Stimulated activated naive CD8-positive, alpha-beta T cell treated with anti-CD3 and anti-CD28 coated beads, Interleukin-15, Interleukin-2, amounts not matched to agents 100 ng/mL and 50 ng/mL, for 24 hours (primary cell): ENCODE data around the gene SERPINB1.
"Not testable (repeated sequence)": the region's sequence is repeated elsewhere in the genome, so short reads cannot be mapped to it uniquely, and the experiment has no call there.

ENCODE experiments used
- H3K27ac Mint-ChIP-seq: one replicate; pipeline ENCODE4 v1.8.0; 2021; ENCODE audit warnings: mild to moderate bottlenecking, mixed read lengths
- H3K27me3 Mint-ChIP-seq: one replicate; pipeline ENCODE4 v1.8.0; 2021; ENCODE audit warnings: mixed read lengths
- H3K36me3 Mint-ChIP-seq: one replicate; pipeline ENCODE4 v1.8.0; 2021; ENCODE audit warnings: low read depth, mixed read lengths
- H3K4me1 Mint-ChIP-seq: one replicate; pipeline ENCODE4 v1.8.0; 2021; ENCODE audit warnings: low read depth, mixed read lengths
- H3K4me3 Mint-ChIP-seq: one replicate; pipeline ENCODE4 v1.8.0; 2021; ENCODE audit warnings: mild to moderate bottlenecking, mixed read lengths
- H3K9me3 Mint-ChIP-seq: one replicate; pipeline ENCODE4 v1.8.0; 2021; ENCODE audit warnings: mixed read lengths

SERPINB1 gene

DNA sequence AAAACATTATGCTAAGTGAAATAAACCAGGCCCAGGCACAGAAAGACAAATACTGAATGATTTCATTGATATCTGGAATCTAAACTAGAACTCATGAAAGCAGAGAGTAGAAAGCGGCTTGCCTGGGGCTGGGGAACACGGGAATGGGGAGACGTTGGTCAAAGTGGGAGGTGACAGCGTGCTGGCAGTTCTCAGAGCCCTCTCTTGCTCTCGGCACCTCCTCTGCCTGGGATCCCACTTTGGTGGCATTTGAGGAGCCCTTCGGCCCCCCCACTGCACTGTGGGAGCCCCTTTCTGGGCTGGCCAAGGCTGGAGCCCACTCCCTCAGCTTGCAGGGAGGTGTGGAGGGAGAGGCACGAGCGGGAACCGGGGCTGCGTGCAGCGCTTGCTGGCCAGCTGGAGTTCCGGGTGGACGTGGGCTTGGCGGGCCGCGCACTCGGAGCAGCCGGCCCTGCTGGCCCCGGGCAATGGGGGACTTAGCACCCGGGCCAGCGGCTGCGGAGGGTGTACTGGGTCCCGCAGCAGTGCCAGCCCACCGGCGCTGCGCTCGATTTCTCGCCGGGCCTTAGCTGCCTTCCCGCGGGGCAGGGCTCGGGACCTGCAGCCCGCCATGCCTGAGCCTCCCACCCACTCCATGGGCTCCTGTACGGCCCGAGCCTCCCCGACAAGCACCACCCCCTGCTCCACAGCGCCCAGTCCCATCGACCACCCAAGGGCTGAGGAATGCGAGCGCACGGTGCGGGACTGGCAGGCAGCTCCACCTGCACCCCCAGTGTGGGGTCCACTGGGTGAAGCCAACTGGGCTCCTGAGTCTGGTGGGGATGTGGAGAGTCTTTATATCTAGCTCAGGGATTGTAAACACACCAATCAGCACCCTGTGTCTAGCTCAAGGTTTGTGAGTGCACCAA, 18.4 kb upstream of the SERPINB1 start:
- H3K27me3 Mint-ChIP-seq, H3K9me3 Mint-ChIP-seq, H3K36me3 Mint-ChIP-seq: not testable (repeated sequence)
- Mint-ChIP-seq H3K27ac (peak overlapping the region; percentile 100), H3K4me1 (peaks cover 93% of the 10 kb centered on the region), H3K4me3 (peak overlapping the region; percentile 97)

GRCh38 chr6:2859185-2859700, 17.6 kb upstream of the SERPINB1 start:
- Mint-ChIP-seq H3K9me3 (no peaks in the 10 kb centered on the region), H3K36me3 (no peaks in the 10 kb centered on the region), H3K27me3 (no peaks in the 10 kb centered on the region), H3K4me3 (peak overlapping the region; percentile 97), H3K27ac (peak overlapping the region; percentile 100), H3K4me1 (peaks cover 95% of the 10 kb centered on the region)

DNA sequence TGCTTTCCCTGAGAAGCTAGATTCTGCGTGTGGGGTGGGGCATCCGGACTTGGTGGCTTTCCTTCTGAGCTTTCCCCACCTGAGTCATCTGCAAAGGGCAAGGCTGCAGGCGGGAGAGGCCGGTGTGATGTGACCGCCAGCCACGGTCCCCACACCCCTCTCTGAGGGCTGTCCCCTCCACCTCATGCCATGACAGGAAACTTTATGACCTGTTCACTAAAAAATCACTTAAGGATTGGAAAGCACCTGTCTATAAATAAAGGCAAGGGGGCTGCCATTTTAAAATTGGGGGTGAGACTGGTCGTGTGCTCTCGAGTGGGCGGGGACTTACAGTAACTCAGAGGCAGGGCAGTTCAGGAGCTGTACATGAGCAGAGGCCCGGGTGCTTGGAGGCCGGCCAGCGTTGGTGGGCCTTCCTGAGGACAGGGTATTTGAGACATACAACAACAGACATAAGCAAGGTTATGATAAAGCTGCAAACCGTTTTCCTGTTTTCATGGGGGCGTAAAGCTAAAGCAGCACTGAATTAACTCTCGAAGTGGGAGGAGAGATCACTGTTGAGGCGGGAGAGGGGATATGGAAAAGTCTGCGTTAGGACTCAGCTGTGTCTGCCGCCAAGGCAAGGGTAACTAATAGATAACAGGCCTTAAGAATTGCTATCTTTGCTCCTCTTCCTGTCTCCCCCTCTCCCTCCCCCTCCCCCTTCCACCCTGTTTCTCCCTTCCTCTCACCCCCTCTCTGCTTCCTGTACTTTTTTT, 16.1 kb upstream of the SERPINB1 start:
- H3K27me3 Mint-ChIP-seq: no peaks in the 10 kb centered on the region
- H3K27ac Mint-ChIP-seq: peak overlapping the region; percentile 100
- H3K36me3 Mint-ChIP-seq: no peaks in the 10 kb centered on the region
- H3K9me3 Mint-ChIP-seq: no peaks in the 10 kb centered on the region
- peak overlapping the region; percentile 97 for H3K4me3 Mint-ChIP-seq
- peaks cover 97% of the 10 kb centered on the region for H3K4me1 Mint-ChIP-seq

GRCh38 chr6:2857185-2857579, 15.5 kb upstream of the SERPINB1 start:
- H3K36me3 Mint-ChIP-seq: no peaks in the 10 kb centered on the region
- peak overlapping the region; percentile 100 for H3K27ac Mint-ChIP-seq
- H3K4me1 Mint-ChIP-seq: peaks cover 97% of the 10 kb centered on the region
- no peaks in the 10 kb centered on the region for H3K9me3 Mint-ChIP-seq
- H3K27me3 Mint-ChIP-seq: no peaks in the 10 kb centered on the region
- peak overlapping the region; percentile 97 for H3K4me3 Mint-ChIP-seq

GRCh38 chr6:2855061-2855519, 13.4 kb upstream of the SERPINB1 start:
- peaks cover 88% of the 10 kb centered on the region for H3K4me1 Mint-ChIP-seq
- H3K36me3 Mint-ChIP-seq: no peaks in the 10 kb centered on the region
- peak overlapping the region; percentile 98 for H3K27ac Mint-ChIP-seq
- no peaks in the 10 kb centered on the region for H3K27me3 Mint-ChIP-seq
- H3K9me3 Mint-ChIP-seq: no peaks in the 10 kb centered on the region
- H3K4me3 Mint-ChIP-seq: peak overlapping the region; percentile 76

DNA sequence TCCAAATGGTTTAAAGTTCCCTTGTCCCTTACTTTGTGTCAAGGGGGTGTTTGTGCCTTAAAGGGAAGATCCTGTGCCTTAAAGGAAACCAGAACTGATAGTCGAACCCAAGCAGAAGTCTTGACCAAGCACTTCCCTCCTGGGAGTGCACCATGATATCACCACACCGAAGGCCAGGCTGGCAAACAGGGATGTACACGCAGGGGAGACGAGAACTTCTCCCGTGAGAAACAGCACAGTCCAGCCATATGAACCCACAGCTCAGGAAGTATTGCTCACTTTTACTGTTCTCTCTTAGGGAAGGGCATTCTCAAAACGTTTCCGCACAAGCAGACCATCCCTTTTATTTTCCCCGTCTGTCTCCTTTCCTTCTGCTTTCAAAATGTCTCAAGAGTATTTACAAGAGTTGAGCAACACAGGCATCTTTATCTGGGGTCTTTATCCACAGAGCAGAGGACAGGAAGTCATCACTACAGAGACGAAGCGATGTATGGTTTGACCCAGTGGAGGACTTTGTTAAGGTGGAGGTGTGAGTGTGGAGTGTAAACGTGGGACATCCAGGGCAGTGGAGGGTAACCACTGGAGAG, 12.8 kb upstream of the SERPINB1 start:
- Mint-ChIP-seq H3K27ac (peak overlapping the region; percentile 98), H3K4me3 (peak overlapping the region; percentile 76), H3K27me3 (no peaks in the 10 kb centered on the region), H3K36me3 (no peaks in the 10 kb centered on the region), H3K9me3 (no peaks in the 10 kb centered on the region), H3K4me1 (peaks cover 82% of the 10 kb centered on the region)

DNA sequence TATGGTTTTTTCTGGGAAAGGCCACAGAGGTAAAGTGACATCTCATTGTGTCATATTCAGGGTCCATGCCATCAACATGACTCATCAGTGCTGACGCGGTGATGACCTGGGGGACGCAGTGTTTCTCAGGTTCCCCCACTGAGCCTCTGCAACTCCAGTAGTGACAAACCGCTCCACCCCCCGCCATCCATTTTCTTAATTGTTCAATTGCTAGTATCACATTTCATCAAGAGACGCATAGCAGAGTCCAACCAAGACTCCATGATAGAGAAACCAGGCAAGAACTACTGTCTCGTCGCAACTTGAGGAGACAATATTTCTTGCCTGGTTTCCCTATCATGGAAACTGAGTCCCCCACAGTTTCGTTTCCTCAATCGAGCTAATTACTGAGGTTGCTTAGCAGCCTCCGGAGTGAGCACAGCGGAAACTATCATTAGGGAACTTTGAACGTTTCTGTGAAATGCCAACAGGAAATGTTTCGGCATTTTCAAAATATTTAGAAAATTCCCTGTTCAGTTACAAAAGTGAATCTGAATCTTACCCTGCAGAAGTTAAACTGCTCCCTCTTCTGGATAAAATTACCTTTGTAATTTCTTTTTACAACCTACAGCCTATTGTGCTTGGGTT, 12.2 kb upstream of the SERPINB1 start:
- peak overlapping the region; percentile 76 for H3K4me3 Mint-ChIP-seq
- no peaks in the 10 kb centered on the region for H3K27me3 Mint-ChIP-seq
- peak overlapping the region; percentile 98 for H3K27ac Mint-ChIP-seq
- H3K9me3 Mint-ChIP-seq: no peaks in the 10 kb centered on the region
- peaks cover 81% of the 10 kb centered on the region for H3K4me1 Mint-ChIP-seq
- no peaks in the 10 kb centered on the region for H3K36me3 Mint-ChIP-seq

GRCh38 chr6:2853378-2853768, 11.7 kb upstream of the SERPINB1 start:
- H3K27me3 Mint-ChIP-seq, H3K9me3 Mint-ChIP-seq, H3K36me3 Mint-ChIP-seq: not testable (repeated sequence)
- Mint-ChIP-seq H3K27ac (peak overlapping the region; percentile 98), H3K4me3 (peak overlapping the region; percentile 76), H3K4me1 (peaks cover 81% of the 10 kb centered on the region)

DNA sequence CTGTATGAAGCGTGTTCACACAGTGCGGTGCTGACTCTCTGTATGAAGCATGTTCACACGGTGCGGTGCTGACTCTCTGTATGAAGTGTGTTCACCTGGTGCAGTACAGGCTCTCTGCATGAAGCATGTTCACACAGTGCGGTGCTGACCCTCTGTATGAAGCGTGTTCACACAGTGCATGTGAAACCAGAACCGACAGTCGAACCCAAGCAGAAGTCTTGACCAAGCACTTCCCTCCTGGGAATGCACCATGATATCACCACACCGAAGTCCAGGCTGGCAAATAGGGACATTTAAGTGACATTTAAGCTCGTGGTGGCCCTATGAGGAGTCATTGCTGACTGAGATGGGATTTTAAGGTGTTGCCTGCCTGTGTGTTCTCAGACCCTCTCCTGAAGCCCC, 11.3 kb upstream of the SERPINB1 start:
- peaks cover 81% of the 10 kb centered on the region for H3K4me1 Mint-ChIP-seq
- peak overlapping the region; percentile 90 for H3K27ac Mint-ChIP-seq
- H3K36me3 Mint-ChIP-seq: no peaks in the 10 kb centered on the region
- no peaks in the 10 kb centered on the region for H3K9me3 Mint-ChIP-seq
- no peak overlapping the region for H3K4me3 Mint-ChIP-seq
- no peaks in the 10 kb centered on the region for H3K27me3 Mint-ChIP-seq

DNA sequence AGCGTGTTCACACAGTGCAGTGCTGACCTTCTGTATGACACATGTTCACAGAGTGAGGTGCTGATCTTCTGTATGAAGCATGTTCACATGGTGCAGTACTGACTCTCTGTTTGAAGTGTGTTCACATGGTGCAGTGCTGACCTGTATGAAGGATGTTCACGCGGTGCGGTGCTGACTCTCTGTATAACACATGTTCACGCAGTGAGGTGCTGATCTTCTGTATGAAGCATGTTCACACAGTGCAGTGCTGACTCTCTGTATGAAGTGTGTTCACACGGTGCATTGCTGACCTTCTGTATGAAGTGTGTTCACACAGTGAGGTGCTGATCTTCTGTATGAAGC, 10.8 kb upstream of the SERPINB1 start:
- H3K9me3 Mint-ChIP-seq: no peaks in the 10 kb centered on the region
- H3K27me3 Mint-ChIP-seq: no peaks in the 10 kb centered on the region
- H3K27ac Mint-ChIP-seq: peak overlapping the region; percentile 90
- H3K36me3 Mint-ChIP-seq: no peaks in the 10 kb centered on the region
- H3K4me1 Mint-ChIP-seq: peaks cover 79% of the 10 kb centered on the region
- no peak overlapping the region for H3K4me3 Mint-ChIP-seq

GRCh38 chr6:2851727-2852513, 10.3 kb upstream of the SERPINB1 start:
- no peaks in the 10 kb centered on the region for H3K9me3 Mint-ChIP-seq
- no peak overlapping the region for H3K27ac Mint-ChIP-seq
- H3K4me1 Mint-ChIP-seq: peaks cover 77% of the 10 kb centered on the region
- no peaks in the 10 kb centered on the region for H3K27me3 Mint-ChIP-seq
- no peaks in the 10 kb centered on the region for H3K36me3 Mint-ChIP-seq
- no peak overlapping the region for H3K4me3 Mint-ChIP-seq

DNA sequence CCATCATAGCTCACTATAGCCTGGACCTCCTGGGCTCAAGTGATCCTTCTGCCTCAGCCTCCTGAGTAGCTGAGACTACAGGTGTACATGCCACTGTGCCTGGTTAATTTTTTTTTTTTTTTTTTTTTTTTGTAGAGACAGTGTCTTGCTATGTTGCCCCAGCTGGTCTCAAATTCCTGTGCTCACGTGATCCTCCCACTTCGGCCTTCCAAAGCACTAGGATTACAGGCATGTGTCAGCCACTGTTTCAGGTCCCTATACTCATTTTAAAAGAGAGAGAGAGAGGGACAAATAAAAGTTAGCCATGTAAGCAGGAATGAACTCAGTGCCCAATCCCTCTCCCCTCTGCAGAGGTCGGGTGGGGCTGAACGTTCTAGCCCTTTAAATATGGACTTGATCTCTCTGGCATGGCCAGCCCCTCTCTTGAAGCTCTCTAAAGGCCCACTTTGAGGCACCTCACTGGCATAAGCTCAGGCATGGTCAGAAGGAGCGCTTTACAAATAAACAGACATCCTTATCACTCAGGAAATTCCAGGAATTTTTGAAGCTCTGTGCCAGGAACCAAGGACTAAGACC, 9.0 kb upstream of the SERPINB1 start:
- Mint-ChIP-seq H3K27ac (no peak overlapping the region), H3K4me1 (peaks cover 77% of the 10 kb centered on the region), H3K4me3 (no peak overlapping the region), H3K27me3 (no peaks in the 10 kb centered on the region), H3K36me3 (no peaks in the 10 kb centered on the region), H3K9me3 (no peaks in the 10 kb centered on the region)

DNA sequence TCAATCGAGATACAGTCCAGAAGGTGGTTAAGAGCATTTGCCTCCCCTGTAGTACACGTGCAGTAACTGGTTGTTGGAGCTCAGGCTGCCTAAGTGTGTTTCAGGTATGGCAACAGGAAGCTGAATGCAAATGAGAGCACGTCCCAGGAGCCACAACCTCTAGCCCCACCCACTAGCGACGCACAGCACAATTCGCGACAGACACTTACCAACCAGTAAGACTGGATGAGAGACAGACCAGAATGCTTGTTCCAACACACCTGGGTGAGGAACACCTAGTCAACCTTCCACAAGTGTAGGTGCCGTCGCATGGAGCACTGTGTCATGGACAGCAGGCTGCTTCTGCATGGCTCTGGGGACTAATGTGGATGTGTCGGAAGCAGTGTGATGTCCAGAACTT, 7.2 kb upstream of the SERPINB1 start:
- Mint-ChIP-seq H3K36me3 (no peaks in the 10 kb centered on the region), H3K4me3 (peak overlapping the region; percentile 60), H3K4me1 (peaks cover 68% of the 10 kb centered on the region), H3K27me3 (no peaks in the 10 kb centered on the region), H3K9me3 (no peaks in the 10 kb centered on the region), H3K27ac (peak overlapping the region; percentile 83)

DNA sequence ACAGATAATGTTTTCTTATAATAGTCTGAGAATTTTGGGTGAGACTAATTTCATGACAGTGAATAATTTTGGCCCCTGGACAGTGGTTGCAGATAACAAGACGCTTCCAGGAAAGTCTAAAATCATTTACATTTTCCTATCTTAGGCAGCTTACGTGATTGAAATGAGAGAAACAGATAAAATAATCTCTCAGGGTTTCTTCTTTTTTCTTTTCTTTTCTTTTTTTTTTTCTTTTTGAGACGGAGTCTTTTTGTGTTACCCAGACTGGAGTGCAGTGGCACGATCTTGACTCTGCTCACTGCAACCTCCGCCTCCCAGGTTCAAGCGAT, 4.2 kb upstream of the SERPINB1 start:
- H3K27ac Mint-ChIP-seq: peak overlapping the region; percentile 70
- H3K9me3 Mint-ChIP-seq: no peaks in the 10 kb centered on the region
- H3K4me3 Mint-ChIP-seq: peak overlapping the region; percentile 66
- H3K36me3 Mint-ChIP-seq: no peaks in the 10 kb centered on the region
- H3K27me3 Mint-ChIP-seq: no peaks in the 10 kb centered on the region
- H3K4me1 Mint-ChIP-seq: peaks cover 71% of the 10 kb centered on the region
